ENCODE results near the gene INTS11. TPM values are rescaled to one million over a fixed set of nuclear protein-coding genes. Genes with fewer than 3 reads are reported as not detected.

Gene INTS11
- total and polyA plus RNA-seq, 2 of the 8 experiments (the other 6 are each of a cell fraction or from before 2014, with no cell fraction given), result 113 to 243 TPM

GRCh38 chr1:1309251-1310108 is 15.0 kb downstream of the INTS11 start:
- peaks cover 0 to 6% of the 10 kb centered on the region in 2 experiments; a peak in 1 of 4 replicates for H3K79me2 ChIP-seq (ENCODE audit: control insufficient read depth in 1 of 2, insufficient read depth in 2 of 2, low read length in 2 of 2)
- 38% methylated on average over 41 of the region's 57 CpGs; no CpG with 5 or more reads in 1 of the 2 experiments for WGBS, 2 experiments (ENCODE audit: extremely low coverage in 1 of 2, insufficient coverage in 1 of 2, insufficient read length in 1 of 2, insufficient replicate concordance in 2 of 2, low coverage in 1 of 2, low lambda C conversion rate in 2 of 2, missing lambda C conversion rate in 1 of 2)
- ChIA-PET CTCF (ENCODE audit: partially characterized antibody) (interaction anchor here (0.8 to 1.5 kb wide), 7 partner anchors 9 to 96 kb away, joined by 3 to 8 read pairs (median 3); no protein-coding TSS in a partner anchor), POLR2A (ENCODE audit: partially characterized antibody) (interaction anchor here (0.8 to 10.1 kb wide), 18 partner anchors 9 to 254 kb away, joined by 3 to 134 read pairs (median 4); partner anchors contain the start of genes CCNL2 and TAS1R3)
- peaks cover 5 to 26% of the 10 kb centered on the region in 2 experiments for H4K20me1 ChIP-seq (replicated peaks in 1 of 2; ENCODE audit: control insufficient read depth in 1 of 2, insufficient read depth in 2 of 2, low read length in 2 of 2)
- no peak overlapping the region for H3K18ac ChIP-seq (ENCODE audit: extremely low read depth, low read length)
- H2BK20ac ChIP-seq (ENCODE audit: low read length), result no peak overlapping the region
- no peak overlapping the region for H2BK15ac ChIP-seq (ENCODE audit: low read length)
- no peak overlapping the region for H4K91ac ChIP-seq (replicated peaks; ENCODE audit: insufficient read length, low read length)
- H2BK12ac ChIP-seq (ENCODE audit: low read depth, low read length), result 0 out of 2 replicates have a peak overlapping the region, but pooled peaks have one; percentile 75
- H3K27me3 ChIP-seq (replicated peaks in 1 of 4; ENCODE audit: control insufficient read depth in 3 of 4, extremely low read depth in 1 of 4, insufficient read depth in 3 of 4, low read length in 3 of 4), result peaks cover 0 to 4% (median 1%) of the 10 kb centered on the region in 4 experiments; a peak in 1 of 7 replicates
- H3K36me3 ChIP-seq (ENCODE audit: control insufficient read depth in 2 of 4, insufficient read depth in 4 of 4, low read length in 3 of 4), result peaks cover 14 to 38% (median 31%) of the 10 kb centered on the region in 4 experiments
- H2AK5ac ChIP-seq (ENCODE audit: low read depth, low read length), result no peak overlapping the region
- peak overlapping the region; percentile 69 for H3K4ac ChIP-seq (replicated peaks; ENCODE audit: insufficient read length, low read depth, low read length)
- H3K9ac ChIP-seq (replicated peaks in 1 of 4; ENCODE audit: extremely low read depth in 1 of 4, low read depth in 3 of 4, low read length in 3 of 4), result peak overlapping the region in 3 of 4 experiments; percentile 51 to 71 (median 70); a peak in 5 of 7 replicates
- no peak overlapping the region for H3K14ac ChIP-seq (ENCODE audit: insufficient read length)
- H4K8ac ChIP-seq (ENCODE audit: extremely low read depth, insufficient read depth, low read length), result peak overlapping the region; percentile 14
- peaks cover 0 to 38% (median 28%) of the 10 kb centered on the region in 4 experiments; a peak in 6 of 7 replicates for H3K4me1 ChIP-seq (replicated peaks in 1 of 4; ENCODE audit: control insufficient read depth in 3 of 4, insufficient read depth in 4 of 4, low read length in 3 of 4)
- peak overlapping the region; percentile 52 for H4K5ac ChIP-seq (ENCODE audit: insufficient read length, low read depth, low read length)
- no peak overlapping the region for H2AFZ ChIP-seq (ENCODE audit: low read length)
- H3K4me2 ChIP-seq (ENCODE audit: insufficient read depth in 1 of 2, low read depth in 2 of 2, low read length in 2 of 2), result peak overlapping the region; percentile 66 to 78
- H3K23ac ChIP-seq (ENCODE audit: insufficient read length), result no peak overlapping the region
- H3K4me3 ChIP-seq (ENCODE audit: extremely low read depth in 1 of 4, insufficient read depth in 2 of 4, low read depth in 3 of 4, low read length in 4 of 4), result peak overlapping the region; percentile 77 to 98 (median 87)
- H2BK120ac ChIP-seq (replicated peaks; ENCODE audit: low read depth, low read length), result no peak overlapping the region
- no peak overlapping the region; the same call in 1 of the 2 replicates for H3K27ac ChIP-seq (ENCODE audit: low read depth, low read length)
- H3K23me2 ChIP-seq (ENCODE audit: low read depth, low read length), result peaks cover 21% of the 10 kb centered on the region; the same call in 1 of the 2 replicates
- H3K9me3 ChIP-seq (ENCODE audit: insufficient read depth in 2 of 2, low read depth in 1 of 2, low read length in 1 of 2), result no peaks in the 10 kb centered on the region
- DNase-seq (ENCODE audit: low read depth in 1 of 2, low spot score in 2 of 2), result no peak
- peaks cover 4% of the 10 kb centered on the region for H3K79me1 ChIP-seq (ENCODE audit: low read depth, low read length)
- no peak overlapping the region for H3K56ac ChIP-seq (replicated peaks; ENCODE audit: insufficient read length, low read depth, low read length)
- FAIRE-seq, result no peak
- no peak overlapping the region for H2BK5ac ChIP-seq (ENCODE audit: low read depth, low read length)
- TF ChIP-seq CHD2 (IDR thresholded peaks at IDR 0.05; ENCODE audit: low read length) (no peak), SUZ12 (IDR thresholded peaks at IDR 0.05; ENCODE audit: low read length) (no peak), EP300 (IDR thresholded peaks at IDR 0.05; ENCODE audit: borderline replicate concordance in 1 of 2, low read depth in 2 of 2, low read length in 2 of 2) (no peak), SRF (IDR thresholded peaks at IDR 0.05; ENCODE audit: low read depth, low read length) (no peak), ASH2L (IDR thresholded peaks at IDR 0.05; ENCODE audit: low read length) (no peak), KDM1A (IDR thresholded peaks at IDR 0.05; ENCODE audit: borderline replicate concordance, low read length) (no peak), POLR2A (IDR thresholded peaks at IDR 0.05; ENCODE audit: control extremely low read depth in 1 of 2, low read depth in 2 of 2, low read length in 2 of 2) (0 out of 3 replicates have a peak, but pooled peaks of 1 of the 2 experiments have one; percentile 18), ATF2 (IDR thresholded peaks at IDR 0.05; ENCODE audit: low read length) (no peak), TAF1 (IDR thresholded peaks at IDR 0.05; ENCODE audit: low read depth, low read length) (no peak)

Measured in H1 (cell line).